DMS 273 (cell line): Measurements from ENCODE around the gene KMO.

Experiments used
- DNase-seq: peaks from one replicate; lab custom pipeline; 2025; ENCODE audit not compliant: unreplicated experiment; lab: John Stamatoyannopoulos, UW

The KMO gene

GRCh38 chr1:241624935-241625334 lies 92.8 kb downstream of the KMO start:
- no peak for DNase-seq

GRCh38 chr1:241627453-241628259 lies 95.5 kb downstream of the KMO start:
- peak; percentile 66 for DNase-seq

- no peak for DNase-seq
Observed at GRCh38 chr1:241630005-241630404, 97.8 kb downstream of the KMO start.

GRCh38 chr1:241630476-241630875 lies 98.3 kb downstream of the KMO start:
- DNase-seq: no peak

- no peak for DNase-seq
Observed at GRCh38 chr1:241630899-241631298, 98.7 kb downstream of the KMO start.

- DNase-seq: no peak
Observed at GRCh38 chr1:241631674-241632073, 99.5 kb downstream of the KMO start.

GRCh38 chr1:241632987-241633386 lies 100.8 kb downstream of the KMO start:
- DNase-seq: no peak

- no peak for DNase-seq
Observed at GRCh38 chr1:241635556-241636152, 103.5 kb downstream of the KMO start.

- no peak for DNase-seq
Observed at GRCh38 chr1:241636291-241636690, 104.1 kb downstream of the KMO start.

GRCh38 chr1:241637046-241637590 lies 104.9 kb downstream of the KMO start:
- DNase-seq: no peak

GRCh38 chr1:241637604-241638003 lies 105.4 kb downstream of the KMO start:
- DNase-seq: no peak

- DNase-seq: no peak
Observed at GRCh38 chr1:241638099-241638682, 106.0 kb downstream of the KMO start.

GRCh38 chr1:241638909-241639622 lies 106.9 kb downstream of the KMO start:
- DNase-seq: peak; percentile 47

- DNase-seq: peak; percentile 62
Observed at GRCh38 chr1:241639623-241640148, 107.5 kb downstream of the KMO start.

GRCh38 chr1:241640149-241640866 lies 108.1 kb downstream of the KMO start, which contains the start of the genes CHML and OPN3:
CHML (minus strand) TSS chr1:241640369; CDS start chr1:241635766, 4,603 bp downstream.
OPN3 (minus strand) TSS chr1:241640369; CDS start chr1:241640254, 115 bp downstream.
- peak; percentile 97 for DNase-seq

- no peak for DNase-seq
Observed at GRCh38 chr1:241640867-241641622, 108.9 kb downstream of the KMO start.

GRCh38 chr1:241641773-241642592 lies 109.8 kb downstream of the KMO start:
- DNase-seq: no peak

GRCh38 chr1:241642593-241642944 lies 110.4 kb downstream of the KMO start:
- no peak for DNase-seq

GRCh38 chr1:241644259-241644658 lies 112.1 kb downstream of the KMO start:
- no peak for DNase-seq
